Measurements from ENCODE around the gene SORBS1.

GRCh38 chr10:95277614-95278013, 283.6 kb downstream of the SORBS1 start:
- no peak for TF ChIP-seq CTCF (IDR thresholded peaks at IDR 0.05; ENCODE audit: insufficient read depth, low read length, poor library complexity, severe bottlenecking)
- no peak for TF ChIP-seq EZH2phosphoT487 (conservative IDR thresholded peaks at IDR 0.05; ENCODE audit: low read length)

Measured in SU-DHL-6 (cell line).